MCF 10A (cell line): ENCODE data around the gene HSPH1. TPM values are rescaled to one million over a fixed set of nuclear protein-coding genes. Genes with fewer than 3 reads are reported as not detected.
A peak's percentile ranks its signal among the peaks of the same experiment; 100 is the strongest.

Experiments
- BruUV-seq: library from RNA; stranded (reverse); fragments of 400-500 nt; replicated peaks from 2 replicates; lab custom pipeline; 2021; lab: Mats Ljungman, UMichigan
- CTCF ChIA-PET: fragments of 300-600 bp; sonication (Branson Sonifier 250); formaldehyde crosslinking; extraction: SDS; loops from one replicate; lab custom pipeline; 2021; ENCODE audit warnings: antibody characterized with exemption, inconsistent platforms; lab: Yijun Ruan, JAX
- POLR2A ChIA-PET: fragments of 300-600, 350-650 bp; sonication (Branson Sonifier 250); formaldehyde crosslinking; extraction: SDS; loops from one replicate; lab custom pipeline; 2020; ENCODE audit warnings: antibody characterized with exemption, inconsistent platforms; lab: Yijun Ruan, JAX
- DNase-seq: peaks from one replicate; pipeline ENCODE4 v3.0.0-alpha.2; 2018; ENCODE audit not compliant: unreplicated experiment
- H3K27ac Mint-ChIP-seq: one replicate; pipeline ENCODE4 v1.8.0; 2022; ENCODE audit warnings: mild to moderate bottlenecking, low read depth, mixed read lengths; ENCODE audit not compliant: unreplicated experiment
- H3K27me3 Mint-ChIP-seq: one replicate; pipeline ENCODE4 v1.8.0; 2022; ENCODE audit warnings: mixed read lengths; ENCODE audit not compliant: insufficient read depth, unreplicated experiment
- H3K36me3 Mint-ChIP-seq: one replicate; pipeline ENCODE4 v1.8.0; 2022; ENCODE audit warnings: mild to moderate bottlenecking, moderate library complexity, mixed read lengths; ENCODE audit not compliant: insufficient read depth, unreplicated experiment
- H3K4me1 Mint-ChIP-seq: one replicate; pipeline ENCODE4 v1.8.0; 2022; ENCODE audit warnings: mixed read lengths; ENCODE audit not compliant: insufficient read depth, unreplicated experiment
- H3K4me3 Mint-ChIP-seq: one replicate; pipeline ENCODE4 v1.8.0; 2022; ENCODE audit warnings: mild to moderate bottlenecking, moderate library complexity, mixed read lengths; ENCODE audit not compliant: unreplicated experiment
- H3K9me3 Mint-ChIP-seq: one replicate; pipeline ENCODE4 v1.8.0; 2022; ENCODE audit warnings: mixed read lengths; ENCODE audit not compliant: unreplicated experiment
- intact Hi-C: fragments of 100-400 bp; cut with micrococcal nuclease; formaldehyde crosslinking; loops from 2 replicates; pipeline ENCODE4 v1.14.1; 2022
- total RNA-seq: library from RNA; stranded (reverse); gene quantifications from 2 replicates; pipeline ENCODE4 v1.2.3, GENCODE V29; 2022
- TF ChIP-seq, protein P1 (sequence below): fragments of 200-600 bp; IDR thresholded peaks from one replicate; pipeline ENCODE4 v1.8.0; 2022; ENCODE audit warnings: antibody characterized with exemption, mild to moderate bottlenecking; ENCODE audit not compliant: unreplicated experiment

Gene HSPH1
- total RNA-seq, 1 experiment from 2014 or later: 67.8 TPM

DNA sequence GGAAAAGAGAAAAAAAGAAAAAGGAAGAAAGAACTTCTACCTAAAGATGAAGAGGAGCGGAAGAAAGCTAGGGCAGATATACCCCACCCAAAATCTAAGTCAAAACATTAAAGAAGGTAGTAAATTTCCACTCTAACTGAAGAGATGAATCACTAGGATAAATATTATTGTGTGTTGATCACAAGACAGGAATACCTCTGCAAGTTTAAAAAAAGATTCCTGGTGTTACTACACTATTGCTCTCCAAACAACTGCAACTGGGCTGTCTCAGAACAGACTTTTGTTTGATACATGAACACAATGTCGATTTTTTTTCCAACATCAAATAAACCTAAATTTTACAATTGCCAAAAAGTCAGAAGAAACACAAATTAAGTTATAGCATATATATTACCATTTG, 6.8 kb downstream of the HSPH1 start:
- peaks cover 84% of the 10 kb centered on the region for H3K36me3 Mint-ChIP-seq
- CTCF ChIA-PET: interaction anchor here (0.9 to 2.5 kb wide), 2 partner anchors 16 to 110 kb away, joined by 3 to 6 read pairs; no protein-coding TSS in a partner anchor
- no peaks in the 10 kb centered on the region for H3K27me3 Mint-ChIP-seq
- no peak overlapping the region for H3K4me3 Mint-ChIP-seq
- no peak for DNase-seq
- H3K4me1 Mint-ChIP-seq: peaks cover 27% of the 10 kb centered on the region
- TF ChIP-seq, protein P1, sequence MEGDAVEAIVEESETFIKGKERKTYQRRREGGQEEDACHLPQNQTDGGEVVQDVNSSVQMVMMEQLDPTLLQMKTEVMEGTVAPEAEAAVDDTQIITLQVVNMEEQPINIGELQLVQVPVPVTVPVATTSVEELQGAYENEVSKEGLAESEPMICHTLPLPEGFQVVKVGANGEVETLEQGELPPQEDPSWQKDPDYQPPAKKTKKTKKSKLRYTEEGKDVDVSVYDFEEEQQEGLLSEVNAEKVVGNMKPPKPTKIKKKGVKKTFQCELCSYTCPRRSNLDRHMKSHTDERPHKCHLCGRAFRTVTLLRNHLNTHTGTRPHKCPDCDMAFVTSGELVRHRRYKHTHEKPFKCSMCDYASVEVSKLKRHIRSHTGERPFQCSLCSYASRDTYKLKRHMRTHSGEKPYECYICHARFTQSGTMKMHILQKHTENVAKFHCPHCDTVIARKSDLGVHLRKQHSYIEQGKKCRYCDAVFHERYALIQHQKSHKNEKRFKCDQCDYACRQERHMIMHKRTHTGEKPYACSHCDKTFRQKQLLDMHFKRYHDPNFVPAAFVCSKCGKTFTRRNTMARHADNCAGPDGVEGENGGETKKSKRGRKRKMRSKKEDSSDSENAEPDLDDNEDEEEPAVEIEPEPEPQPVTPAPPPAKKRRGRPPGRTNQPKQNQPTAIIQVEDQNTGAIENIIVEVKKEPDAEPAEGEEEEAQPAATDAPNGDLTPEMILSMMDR: no peak
- BruUV-seq: no TSS peak
- H3K9me3 Mint-ChIP-seq: no peaks in the 10 kb centered on the region
- intact Hi-C loops: no loop called here
- no peak overlapping the region for H3K27ac Mint-ChIP-seq
- POLR2A ChIA-PET: interaction anchor here (0.6 to 1.0 kb wide), 2 partner anchors 61 to 331 kb away, joined by 3 read pairs; no protein-coding TSS in a partner anchor

DNA sequence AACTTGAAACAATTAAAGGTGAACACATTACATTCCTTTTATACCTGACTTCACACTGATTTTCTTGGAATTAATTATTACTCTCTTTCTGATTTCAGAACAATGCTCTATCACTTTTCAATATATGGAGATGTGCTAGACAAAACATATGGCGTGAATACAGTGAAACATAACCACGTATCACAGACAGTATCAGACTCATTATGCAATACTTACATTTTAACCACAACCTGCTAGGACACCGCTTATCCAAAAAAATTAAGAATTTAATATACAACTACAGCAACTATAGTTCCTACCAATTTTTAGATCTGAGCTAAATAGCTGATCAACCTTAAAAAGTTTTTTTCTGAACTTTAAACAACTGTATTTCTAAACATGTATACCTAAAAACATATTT, 9.9 kb downstream of the HSPH1 start:
- intact Hi-C loops: no loop called here
- H3K9me3 Mint-ChIP-seq: no peaks in the 10 kb centered on the region
- H3K4me1 Mint-ChIP-seq: peaks cover 12% of the 10 kb centered on the region
- BruUV-seq: no TSS peak
- H3K27me3 Mint-ChIP-seq: no peaks in the 10 kb centered on the region
- H3K27ac Mint-ChIP-seq: no peak overlapping the region
- DNase-seq: no peak
- POLR2A ChIA-PET: interaction anchor here (0.6 to 1.6 kb wide), 2 partner anchors 9 to 528 kb away, joined by 3 to 4 read pairs; no protein-coding TSS in a partner anchor
- H3K36me3 Mint-ChIP-seq: peaks cover 97% of the 10 kb centered on the region
- CTCF ChIA-PET: interaction anchor here (1.1 kb wide), 1 partner anchor 85 kb away, joined by 4 read pairs; no protein-coding TSS in a partner anchor
- H3K4me3 Mint-ChIP-seq: no peak overlapping the region
- TF ChIP-seq, protein P1: no peak

DNA sequence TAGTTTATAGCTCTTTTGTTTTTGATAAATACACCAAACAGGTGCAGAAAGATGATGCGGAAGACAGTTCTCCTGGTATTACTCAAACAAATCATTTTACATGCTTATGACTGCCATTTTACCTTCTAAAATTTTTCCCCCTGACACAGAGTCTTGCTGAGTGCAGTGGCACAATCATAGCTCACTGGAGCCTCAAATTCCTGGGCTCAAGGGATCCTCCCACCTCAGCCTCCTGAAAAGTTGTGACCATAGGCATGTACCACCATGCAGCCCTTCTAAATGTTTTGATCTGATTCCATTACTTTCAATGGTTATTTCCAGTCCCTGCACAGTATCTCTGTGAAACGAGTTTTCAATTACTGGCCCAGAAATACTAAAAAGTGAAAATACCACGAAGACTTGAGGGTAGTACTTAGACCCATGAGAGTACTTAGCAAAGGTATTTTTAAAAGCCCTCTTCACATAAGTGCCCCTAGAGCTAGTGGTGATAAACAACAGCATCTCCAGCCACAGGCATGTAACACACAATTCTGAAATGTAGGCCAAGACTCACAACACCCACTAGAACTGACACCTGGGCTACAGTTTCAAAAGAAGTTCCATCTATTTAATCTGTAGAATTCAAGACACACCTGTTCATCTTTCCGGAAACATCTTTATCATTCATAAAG, 11.3 kb downstream of the HSPH1 start:
- ChIA-PET POLR2A (interaction anchor here (1.7 to 1.9 kb wide), 2 partner anchors 10 to 16 kb away, joined by 6 to 7 read pairs; no protein-coding TSS in a partner anchor), CTCF (interaction anchor here (0.5 to 1.2 kb wide), 4 partner anchors 10 to 511 kb away, joined by 3 to 4 read pairs (median 3); no protein-coding TSS in a partner anchor)
- no peaks in the 10 kb centered on the region for H3K27me3 Mint-ChIP-seq
- TF ChIP-seq, protein P1: no peak
- intact Hi-C loops: no loop called here
- no peak for DNase-seq
- H3K9me3 Mint-ChIP-seq: no peaks in the 10 kb centered on the region
- BruUV-seq: no TSS peak
- H3K36me3 Mint-ChIP-seq: peaks cover 98% of the 10 kb centered on the region
- peaks cover 12% of the 10 kb centered on the region for H3K4me1 Mint-ChIP-seq
- peak overlapping the region; percentile 77 for H3K27ac Mint-ChIP-seq
- no peak overlapping the region for H3K4me3 Mint-ChIP-seq

DNA sequence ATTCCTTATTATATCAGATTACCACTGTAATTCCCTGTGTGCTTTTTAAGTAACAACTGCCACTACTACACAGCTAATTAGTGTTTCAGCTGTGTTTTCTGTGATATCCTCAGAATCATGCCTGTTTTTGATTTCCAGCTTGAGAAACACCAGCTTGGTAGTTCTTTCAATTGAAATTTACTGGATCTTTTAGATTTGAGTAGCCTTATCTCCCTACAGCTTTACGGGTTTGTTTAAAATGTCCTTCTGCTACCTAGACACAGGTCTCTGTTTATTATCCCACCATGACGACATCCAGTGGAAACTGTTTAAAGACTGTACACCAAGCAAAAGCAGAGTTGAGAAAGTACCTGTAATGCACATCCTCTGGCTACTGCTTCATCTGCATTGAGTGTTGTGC, 12.1 kb downstream of the HSPH1 start:
- Mint-ChIP-seq H3K9me3 (no peaks in the 10 kb centered on the region), H3K27ac (peak overlapping the region; percentile 77), H3K4me3 (no peak overlapping the region), H3K4me1 (peaks cover 18% of the 10 kb centered on the region), H3K36me3 (peaks cover 98% of the 10 kb centered on the region), H3K27me3 (no peaks in the 10 kb centered on the region)
- POLR2A ChIA-PET: interaction anchor here (1.2 to 1.9 kb wide), 4 partner anchors 11 to 57 kb away, joined by 3 to 7 read pairs (median 5); no protein-coding TSS in a partner anchor
- no peak for DNase-seq
- CTCF ChIA-PET: interaction anchor here (0.5 to 1.2 kb wide), 3 partner anchors 10 to 510 kb away, joined by 3 to 4 read pairs (median 3); no protein-coding TSS in a partner anchor
- intact Hi-C loops: no loop called here
- TF ChIP-seq, protein P1: no peak
- no TSS peak for BruUV-seq
